NB4 (cell line): ENCODE measurements around the gene NDUFS6.
"Not testable (repeated sequence)": the region's sequence is repeated elsewhere in the genome, so short reads cannot be mapped to it uniquely, and the experiment has no call there.

Experiments used
- POLR2A ChIP-seq: IDR thresholded peaks from 2 replicates; pipeline ENCODE4 v1.6.1; 2011; ENCODE audit warnings: mild to moderate bottlenecking; ENCODE audit not compliant: insufficient read length; ENCODE audit errors: extremely low read depth
- TF ChIP-seq, protein P1 (sequence below): IDR thresholded peaks from one replicate; pipeline ENCODE4 v1.5.1; 2012; ENCODE audit warnings: low read depth, low read length

- not testable (repeated sequence) for TF ChIP-seq POLR2A
- TF ChIP-seq, protein P1, sequence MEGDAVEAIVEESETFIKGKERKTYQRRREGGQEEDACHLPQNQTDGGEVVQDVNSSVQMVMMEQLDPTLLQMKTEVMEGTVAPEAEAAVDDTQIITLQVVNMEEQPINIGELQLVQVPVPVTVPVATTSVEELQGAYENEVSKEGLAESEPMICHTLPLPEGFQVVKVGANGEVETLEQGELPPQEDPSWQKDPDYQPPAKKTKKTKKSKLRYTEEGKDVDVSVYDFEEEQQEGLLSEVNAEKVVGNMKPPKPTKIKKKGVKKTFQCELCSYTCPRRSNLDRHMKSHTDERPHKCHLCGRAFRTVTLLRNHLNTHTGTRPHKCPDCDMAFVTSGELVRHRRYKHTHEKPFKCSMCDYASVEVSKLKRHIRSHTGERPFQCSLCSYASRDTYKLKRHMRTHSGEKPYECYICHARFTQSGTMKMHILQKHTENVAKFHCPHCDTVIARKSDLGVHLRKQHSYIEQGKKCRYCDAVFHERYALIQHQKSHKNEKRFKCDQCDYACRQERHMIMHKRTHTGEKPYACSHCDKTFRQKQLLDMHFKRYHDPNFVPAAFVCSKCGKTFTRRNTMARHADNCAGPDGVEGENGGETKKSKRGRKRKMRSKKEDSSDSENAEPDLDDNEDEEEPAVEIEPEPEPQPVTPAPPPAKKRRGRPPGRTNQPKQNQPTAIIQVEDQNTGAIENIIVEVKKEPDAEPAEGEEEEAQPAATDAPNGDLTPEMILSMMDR: not testable (repeated sequence)
Observed at GRCh38 chr5:1798589-1798988, 2.6 kb upstream of the NDUFS6 start.
